Hepatocyte (in vitro differentiated cells): ENCODE data around the gene IFI30.

ENCODE experiments used
- EZH2 ChIP-seq: fragments of 200-600 bp; sonication (generic); IDR thresholded peaks from 2 replicates; pipeline ENCODE4 v1.6.1; 2016; ENCODE audit warnings: antibody characterized with exemption, mild to moderate bottlenecking, borderline replicate concordance
- EZH2phosphoT487 ChIP-seq: fragments of 200-600 bp; sonication (generic); IDR thresholded peaks from one replicate; pipeline ENCODE4 v1.6.1; 2018; ENCODE audit warnings: antibody characterized with exemption, mild to moderate bottlenecking, low read depth, moderate library complexity; ENCODE audit not compliant: unreplicated experiment, severe bottlenecking
- TF ChIP-seq, protein P1 (sequence below): fragments of 200-600 bp; sonication (generic); IDR thresholded peaks from 2 replicates; pipeline ENCODE4 v1.5.1; 2016; ENCODE audit warnings: antibody characterized with exemption, mild to moderate bottlenecking; ENCODE audit not compliant: poor library complexity

DNA sequence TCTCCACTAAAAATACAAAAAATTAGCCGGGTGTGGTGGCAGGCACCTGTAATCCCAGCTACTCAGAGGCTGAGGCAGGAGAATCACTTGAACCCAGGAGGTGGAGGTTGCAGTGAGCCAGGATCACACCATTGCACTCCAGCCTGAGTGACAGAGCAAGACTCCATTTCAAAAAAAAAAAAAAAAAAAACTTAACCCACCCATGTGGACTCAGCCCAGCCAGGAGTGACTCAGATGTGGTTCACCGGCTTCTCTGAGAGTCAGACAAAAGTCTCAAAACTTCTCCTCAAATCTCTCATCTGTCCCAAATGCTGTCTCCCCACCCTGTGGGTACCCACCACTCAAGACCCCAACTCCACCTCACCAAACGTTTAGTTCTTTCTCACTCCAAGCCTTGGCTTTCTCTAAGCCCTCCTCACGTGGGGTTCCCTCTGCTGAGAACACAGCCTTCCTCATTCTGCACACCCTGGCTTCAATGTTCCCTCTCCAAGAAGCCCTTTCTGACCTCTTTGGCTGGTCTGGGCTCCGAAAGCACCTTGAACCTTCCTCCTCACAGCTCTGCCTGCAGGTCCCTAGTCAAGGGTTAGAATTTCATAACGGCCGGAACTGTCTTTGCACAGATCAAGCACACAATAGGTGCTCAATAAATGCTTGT is 41.3 kb downstream of the IFI30 start:
- TF ChIP-seq, protein P1, sequence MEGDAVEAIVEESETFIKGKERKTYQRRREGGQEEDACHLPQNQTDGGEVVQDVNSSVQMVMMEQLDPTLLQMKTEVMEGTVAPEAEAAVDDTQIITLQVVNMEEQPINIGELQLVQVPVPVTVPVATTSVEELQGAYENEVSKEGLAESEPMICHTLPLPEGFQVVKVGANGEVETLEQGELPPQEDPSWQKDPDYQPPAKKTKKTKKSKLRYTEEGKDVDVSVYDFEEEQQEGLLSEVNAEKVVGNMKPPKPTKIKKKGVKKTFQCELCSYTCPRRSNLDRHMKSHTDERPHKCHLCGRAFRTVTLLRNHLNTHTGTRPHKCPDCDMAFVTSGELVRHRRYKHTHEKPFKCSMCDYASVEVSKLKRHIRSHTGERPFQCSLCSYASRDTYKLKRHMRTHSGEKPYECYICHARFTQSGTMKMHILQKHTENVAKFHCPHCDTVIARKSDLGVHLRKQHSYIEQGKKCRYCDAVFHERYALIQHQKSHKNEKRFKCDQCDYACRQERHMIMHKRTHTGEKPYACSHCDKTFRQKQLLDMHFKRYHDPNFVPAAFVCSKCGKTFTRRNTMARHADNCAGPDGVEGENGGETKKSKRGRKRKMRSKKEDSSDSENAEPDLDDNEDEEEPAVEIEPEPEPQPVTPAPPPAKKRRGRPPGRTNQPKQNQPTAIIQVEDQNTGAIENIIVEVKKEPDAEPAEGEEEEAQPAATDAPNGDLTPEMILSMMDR, result no peak
- no peak for TF ChIP-seq EZH2
- TF ChIP-seq EZH2phosphoT487, result no peak
